Measurements from ENCODE around the gene CAMTA2.

DNA sequence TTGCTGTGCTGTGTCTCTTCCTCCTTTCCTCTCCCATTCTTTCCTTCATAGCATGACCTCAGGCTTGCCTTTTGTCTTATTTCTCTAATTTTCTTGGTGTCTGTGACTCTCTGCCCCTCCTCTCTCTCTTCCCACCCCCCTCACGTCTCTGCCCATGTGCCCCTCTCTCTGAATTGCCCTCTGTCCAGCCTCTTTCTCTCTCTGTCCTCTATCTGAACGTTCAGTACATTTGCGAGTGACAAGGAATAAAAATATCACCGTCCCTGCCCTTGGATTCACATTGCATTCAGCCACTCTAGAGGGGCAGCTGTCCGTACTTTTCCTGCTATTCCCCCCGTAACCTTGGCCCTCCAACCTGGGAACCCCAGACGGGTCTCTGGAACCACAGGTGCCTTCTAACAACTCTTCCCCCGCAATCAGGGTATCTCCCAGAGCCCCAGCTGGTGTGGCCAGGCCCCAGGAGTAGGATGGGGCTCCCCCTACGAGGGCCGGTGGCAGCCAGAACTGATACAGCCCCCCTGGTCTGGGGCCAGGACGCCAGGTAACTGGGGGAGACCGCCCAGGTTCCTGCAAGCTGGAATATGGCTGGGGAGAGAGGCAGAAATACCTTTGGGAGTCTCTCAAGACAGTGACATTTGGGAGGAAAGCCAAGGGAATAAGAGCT lies 12.1 kb upstream of the CAMTA2 start:
- TF ChIP-seq POLR2AphosphoS5 (IDR thresholded peaks at IDR 0.05; ENCODE audit: low read depth, low read length) (no peak), SIN3A (IDR thresholded peaks at IDR 0.05; ENCODE audit: borderline replicate concordance, insufficient read depth, low read length) (no peak), TAF1 (IDR thresholded peaks at IDR 0.05; ENCODE audit: borderline replicate concordance, insufficient read depth, low read length) (no peak)
- TF ChIP-seq, protein P1, sequence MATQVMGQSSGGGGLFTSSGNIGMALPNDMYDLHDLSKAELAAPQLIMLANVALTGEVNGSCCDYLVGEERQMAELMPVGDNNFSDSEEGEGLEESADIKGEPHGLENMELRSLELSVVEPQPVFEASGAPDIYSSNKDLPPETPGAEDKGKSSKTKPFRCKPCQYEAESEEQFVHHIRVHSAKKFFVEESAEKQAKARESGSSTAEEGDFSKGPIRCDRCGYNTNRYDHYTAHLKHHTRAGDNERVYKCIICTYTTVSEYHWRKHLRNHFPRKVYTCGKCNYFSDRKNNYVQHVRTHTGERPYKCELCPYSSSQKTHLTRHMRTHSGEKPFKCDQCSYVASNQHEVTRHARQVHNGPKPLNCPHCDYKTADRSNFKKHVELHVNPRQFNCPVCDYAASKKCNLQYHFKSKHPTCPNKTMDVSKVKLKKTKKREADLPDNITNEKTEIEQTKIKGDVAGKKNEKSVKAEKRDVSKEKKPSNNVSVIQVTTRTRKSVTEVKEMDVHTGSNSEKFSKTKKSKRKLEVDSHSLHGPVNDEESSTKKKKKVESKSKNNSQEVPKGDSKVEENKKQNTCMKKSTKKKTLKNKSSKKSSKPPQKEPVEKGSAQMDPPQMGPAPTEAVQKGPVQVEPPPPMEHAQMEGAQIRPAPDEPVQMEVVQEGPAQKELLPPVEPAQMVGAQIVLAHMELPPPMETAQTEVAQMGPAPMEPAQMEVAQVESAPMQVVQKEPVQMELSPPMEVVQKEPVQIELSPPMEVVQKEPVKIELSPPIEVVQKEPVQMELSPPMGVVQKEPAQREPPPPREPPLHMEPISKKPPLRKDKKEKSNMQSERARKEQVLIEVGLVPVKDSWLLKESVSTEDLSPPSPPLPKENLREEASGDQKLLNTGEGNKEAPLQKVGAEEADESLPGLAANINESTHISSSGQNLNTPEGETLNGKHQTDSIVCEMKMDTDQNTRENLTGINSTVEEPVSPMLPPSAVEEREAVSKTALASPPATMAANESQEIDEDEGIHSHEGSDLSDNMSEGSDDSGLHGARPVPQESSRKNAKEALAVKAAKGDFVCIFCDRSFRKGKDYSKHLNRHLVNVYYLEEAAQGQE (IDR thresholded peaks at IDR 0.05; ENCODE audit: insufficient read depth in 1 of 2, low read depth in 2 of 2, low read length in 2 of 2) = no peak
